GM18951 (cell line): ENCODE measurements around the gene ACVR2B.

Source experiments
- POLR2A ChIP-seq: IDR thresholded peaks from 4 replicates; pipeline ENCODE4 v1.6.1; 2011; ENCODE audit warnings: mild to moderate bottlenecking; ENCODE audit not compliant: insufficient read length, insufficient read depth; ENCODE audit errors: extremely low read depth
- in situ Hi-C: fragments of 300-500 bp; cut with MboI; formaldehyde crosslinking; loops from one replicate; pipeline ENCODE4 v1.12.0; 2022; ENCODE audit warnings: low sequenced_read_pairs, mixed read lengths, inconsistent platforms; ENCODE audit not compliant: unreplicated experiment

ACVR2B gene

DNA sequence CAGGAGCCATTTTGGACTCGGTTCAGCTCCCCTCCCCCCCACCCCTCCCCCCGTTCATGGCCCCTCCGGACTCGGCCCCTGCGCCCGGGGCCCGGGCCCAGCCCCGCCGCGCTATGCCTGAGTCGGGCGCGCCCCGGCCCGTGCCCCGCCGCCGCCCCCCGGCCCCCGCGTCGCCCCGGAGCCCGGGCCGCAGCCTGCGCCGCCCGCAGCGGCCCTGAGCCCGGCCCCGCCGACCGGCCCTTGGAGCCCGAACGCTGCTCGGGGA is 155 bp downstream of the ACVR2B start:
- no peak for TF ChIP-seq POLR2A
- in situ Hi-C loops = no loop called here

DNA sequence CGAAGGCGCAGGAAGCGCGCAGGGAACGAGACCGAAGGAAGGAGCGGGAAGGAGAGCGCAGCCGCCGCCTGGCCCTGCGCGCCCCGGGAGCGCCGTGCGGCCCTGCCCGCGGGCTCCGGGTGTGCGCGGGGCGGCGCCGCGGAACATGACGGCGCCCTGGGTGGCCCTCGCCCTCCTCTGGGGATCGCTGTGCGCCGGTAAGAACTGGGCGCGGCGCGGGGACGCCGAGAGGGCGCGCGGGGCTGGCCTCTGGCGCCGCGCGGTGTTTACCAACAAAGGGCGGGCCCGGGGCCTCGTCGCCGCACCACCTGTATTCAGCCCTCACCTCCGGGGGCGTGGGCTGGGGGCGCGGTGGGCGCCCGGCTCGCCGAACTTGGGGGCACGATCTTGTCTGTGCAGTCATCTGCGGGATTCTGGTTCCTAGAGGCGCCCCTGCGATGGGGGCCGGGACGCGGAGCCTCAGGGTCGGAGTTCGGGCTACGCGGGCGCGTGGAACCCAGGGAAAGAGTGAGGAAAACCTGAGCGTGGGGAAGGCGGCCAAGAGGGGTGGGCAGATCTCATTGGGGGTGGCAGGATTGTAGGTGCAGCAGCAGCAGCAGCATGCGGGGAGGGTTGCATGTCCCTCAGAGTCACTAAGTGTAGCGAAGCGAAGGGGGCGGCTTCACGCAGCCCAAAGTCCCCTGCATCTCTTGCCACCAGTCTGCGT is 641 bp downstream of the ACVR2B start:
- in situ Hi-C loops = no loop called here
- peak; percentile 32 for TF ChIP-seq POLR2A

DNA sequence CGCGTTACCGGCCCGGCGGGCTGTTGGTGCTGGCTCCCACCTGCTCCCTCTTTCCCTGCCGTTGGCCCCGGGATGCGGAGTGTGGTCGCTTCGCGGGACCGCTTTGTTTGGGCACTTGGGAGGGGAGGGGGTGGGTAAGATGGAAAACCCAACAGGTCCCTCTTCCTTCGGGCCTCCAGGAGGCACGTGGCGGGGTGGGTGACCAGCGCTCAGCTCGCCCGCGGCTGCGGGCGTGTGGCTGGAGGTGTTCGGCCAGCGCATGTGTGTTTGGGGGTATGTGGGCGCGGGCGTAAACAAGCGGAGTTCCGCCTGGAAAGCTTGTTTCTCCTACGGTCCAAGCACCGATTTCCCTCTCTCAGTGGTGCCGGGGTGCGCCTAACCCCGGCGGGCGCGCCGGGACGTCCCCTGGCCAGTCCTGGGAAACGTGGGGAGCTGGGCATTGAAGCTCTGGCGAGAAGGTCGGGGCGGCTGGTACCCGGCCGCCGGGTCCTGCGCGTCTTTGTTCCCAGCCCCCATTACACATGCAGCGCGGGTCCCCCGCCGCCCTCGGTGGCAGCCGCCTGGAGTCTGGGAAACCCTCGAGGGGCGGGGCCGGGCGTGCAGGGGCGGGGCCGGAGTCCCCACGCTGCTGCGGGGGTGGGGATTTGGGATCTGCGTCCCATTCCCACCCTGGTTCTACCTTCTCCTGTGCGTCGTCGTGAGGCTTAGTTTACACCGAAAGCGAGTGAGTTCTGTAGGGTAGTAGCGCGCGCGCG is 1.4 kb downstream of the ACVR2B start:
- no peak for TF ChIP-seq POLR2A
- in situ Hi-C loops = no loop called here

DNA sequence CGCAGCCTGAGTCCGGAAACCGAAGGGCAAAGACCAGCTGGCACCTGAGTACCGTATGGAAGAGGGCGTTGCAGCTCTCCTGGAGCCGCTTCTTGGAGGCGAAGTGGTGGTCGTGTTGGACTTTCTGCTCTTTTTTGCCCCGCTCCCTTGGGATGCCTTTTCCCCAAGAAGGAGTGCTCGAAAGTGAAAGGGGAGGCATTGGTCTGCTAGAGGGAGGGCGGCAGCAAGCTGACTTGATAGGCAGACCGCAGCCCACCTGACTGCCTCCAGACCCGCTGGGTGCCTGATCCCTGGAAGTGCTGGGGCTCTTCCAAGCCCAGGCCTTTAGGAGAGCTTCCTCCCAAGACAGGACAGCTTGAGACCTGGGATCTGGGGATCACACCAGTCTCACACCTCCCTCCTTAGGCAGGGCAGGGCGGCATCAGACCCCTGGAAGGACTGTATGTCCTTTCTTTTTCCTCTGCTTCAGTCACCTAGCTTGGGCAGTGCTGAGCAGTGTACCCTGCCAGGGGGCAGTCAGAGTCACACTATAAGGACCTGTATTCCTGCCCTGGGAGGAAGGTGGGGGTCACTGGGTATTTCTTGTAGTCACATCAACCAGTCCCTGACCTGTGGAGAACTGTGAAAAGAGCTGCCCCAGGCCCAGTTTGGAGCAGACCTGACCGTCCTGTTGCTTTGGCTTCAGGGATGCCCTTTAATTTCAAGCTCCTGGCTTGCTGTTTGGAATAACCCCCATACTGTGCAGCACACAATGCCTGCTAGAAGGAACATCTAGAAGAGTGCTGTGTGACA is 2.1 kb downstream of the ACVR2B start:
- in situ Hi-C loops = no loop called here

DNA sequence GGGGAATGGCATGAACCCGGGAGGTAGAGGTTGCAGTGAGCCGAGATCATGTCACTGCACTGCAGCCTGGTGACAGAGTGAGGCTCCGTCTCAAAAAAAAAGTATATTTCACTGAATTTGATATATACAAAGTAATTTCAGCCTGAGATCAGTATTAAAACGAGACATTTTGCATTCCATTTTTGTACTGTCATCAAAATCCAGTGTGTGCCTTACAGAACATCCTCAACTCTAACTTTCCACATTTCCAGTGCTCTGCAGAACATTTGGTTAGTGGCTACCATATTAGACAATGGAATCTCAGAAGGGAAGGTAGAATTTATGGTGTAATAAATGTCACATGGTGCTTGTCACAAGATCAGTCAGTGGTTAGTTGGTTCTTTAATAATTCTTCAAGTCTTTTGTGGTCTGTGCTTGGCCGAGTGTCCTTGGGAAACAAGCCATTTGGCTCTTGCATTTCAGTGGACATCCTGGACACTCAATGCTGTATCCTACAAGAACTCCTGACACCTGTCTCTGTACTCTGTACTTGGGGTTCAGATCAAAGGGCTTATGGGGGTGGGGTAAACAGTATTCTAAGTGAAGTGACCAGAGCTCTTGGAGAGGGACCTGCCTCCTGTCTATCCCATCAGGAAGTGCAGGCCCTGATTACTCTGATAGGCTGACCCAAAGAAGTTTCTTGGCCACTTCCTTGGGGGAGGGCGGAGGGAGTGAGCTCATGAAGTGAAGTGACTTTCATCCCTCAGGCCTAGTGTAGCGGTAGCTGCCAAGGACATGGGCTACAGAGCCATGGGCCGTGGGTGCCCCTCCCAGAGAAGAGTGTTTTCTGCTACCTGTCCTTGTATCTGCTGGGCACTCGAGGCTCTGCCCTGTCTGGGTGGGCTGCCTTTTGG is 3.7 kb downstream of the ACVR2B start:
- no peak for TF ChIP-seq POLR2A
- in situ Hi-C loops = no loop called here

More for the DNA sequence above, 2.1 kb downstream of the ACVR2B start:
- no peak for TF ChIP-seq POLR2A

DNA sequence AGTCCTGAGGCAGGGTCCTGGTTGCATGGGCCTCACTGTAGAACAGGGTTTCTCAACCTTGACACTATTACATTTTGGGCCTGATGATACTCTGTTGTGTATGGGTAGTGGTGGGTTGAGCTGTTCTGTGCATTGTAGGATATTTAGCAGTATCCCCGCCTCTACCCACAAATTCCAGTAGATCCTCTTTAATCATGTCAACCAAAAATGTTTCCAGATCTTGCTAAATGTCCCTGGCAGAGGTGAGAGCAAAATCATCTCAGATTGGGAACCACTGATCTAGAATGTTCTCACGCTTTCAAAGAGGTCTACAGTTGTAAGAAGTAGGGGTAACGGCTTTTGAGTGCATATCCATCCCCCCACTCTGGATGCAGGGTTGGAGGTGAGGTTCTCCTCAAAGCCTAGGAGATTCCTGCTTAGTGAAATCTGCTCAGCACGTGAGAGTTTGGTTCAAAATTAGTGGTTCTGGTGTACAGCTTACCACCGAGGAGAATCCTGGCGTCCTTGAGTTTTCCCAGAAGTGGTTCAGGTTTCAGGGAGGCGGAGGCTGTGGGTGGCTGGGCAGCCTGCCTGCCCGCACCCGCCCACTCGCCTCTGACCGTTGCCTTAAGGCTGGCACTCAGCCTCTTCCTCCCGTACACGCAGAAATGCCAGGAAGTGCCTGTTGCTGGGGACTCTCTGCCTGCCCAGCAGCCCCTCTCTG is 5.3 kb downstream of the ACVR2B start:
- in situ Hi-C loops = no loop called here
- no peak for TF ChIP-seq POLR2A

DNA sequence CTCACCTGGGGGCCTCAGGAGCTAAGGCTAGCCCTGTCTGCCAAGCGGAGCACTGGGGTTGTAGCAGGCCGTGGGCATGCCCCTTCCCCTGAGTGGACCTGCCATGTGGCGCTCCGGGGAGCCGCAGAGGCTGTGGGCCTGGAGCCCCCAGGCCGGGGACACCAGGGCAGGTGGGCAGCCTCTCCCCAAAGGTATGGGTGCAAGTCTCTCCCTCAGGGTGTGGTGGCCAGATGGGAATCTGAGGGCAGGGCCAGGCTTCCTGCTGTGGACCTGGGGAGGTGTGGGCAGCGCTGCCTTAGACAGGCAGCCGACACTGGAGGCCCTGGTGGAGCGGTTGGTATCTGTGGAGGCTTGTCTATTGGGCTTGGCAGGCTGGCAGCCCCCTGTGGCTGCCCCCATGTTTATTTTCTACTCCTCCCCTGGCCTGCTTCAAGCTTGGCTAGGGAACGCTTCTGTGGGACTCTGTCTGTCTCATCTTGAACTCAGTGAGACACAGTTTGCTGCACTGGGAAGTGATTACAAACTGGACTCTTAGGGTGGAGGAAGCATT is 5.9 kb downstream of the ACVR2B start:
- TF ChIP-seq POLR2A = no peak

DNA sequence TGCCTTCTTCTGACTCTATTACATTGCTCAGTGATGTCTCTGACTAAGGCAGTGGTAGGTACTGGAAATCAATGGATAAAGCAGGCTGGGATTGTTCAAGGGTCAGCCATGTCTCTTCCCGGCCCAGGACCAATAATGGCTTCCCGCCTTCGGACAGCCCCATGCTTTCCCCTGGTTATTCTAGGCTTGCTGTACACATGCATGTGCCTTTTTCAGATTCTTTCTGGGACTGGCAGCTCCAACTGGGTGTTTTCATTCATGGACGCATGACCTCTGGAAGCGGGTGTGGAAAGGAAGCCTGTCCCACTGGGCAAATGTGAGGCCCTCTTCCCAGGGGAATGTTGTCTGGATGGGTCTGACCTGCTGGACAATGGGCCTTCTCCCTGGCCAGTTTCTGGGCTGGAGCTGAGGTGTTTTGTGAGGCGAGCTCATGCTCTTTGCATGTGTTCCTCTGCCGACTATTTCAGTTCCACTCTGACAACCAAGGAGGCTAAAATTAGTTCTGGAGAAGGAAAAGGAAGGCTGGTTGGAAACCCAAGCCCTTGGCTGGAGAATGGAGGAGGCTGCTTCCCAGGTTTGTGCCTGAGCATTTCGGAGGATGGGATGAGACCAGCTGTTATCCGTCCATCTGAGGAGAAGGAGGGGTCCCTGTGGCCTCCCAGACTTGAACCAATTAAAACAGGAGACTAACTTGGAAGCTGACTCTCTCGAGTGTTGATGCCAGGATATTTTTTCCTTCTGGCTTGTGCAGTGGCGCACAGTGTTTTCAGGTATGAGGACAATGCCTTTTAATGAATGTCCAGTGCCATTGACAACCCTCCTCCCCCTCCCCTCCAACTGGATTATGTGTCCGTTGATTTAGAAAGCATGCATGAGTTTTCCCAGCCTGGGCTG is 6.9 kb downstream of the ACVR2B start:
- no peak for TF ChIP-seq POLR2A
- in situ Hi-C loops = loop anchor here (10.0 kb wide), 1 partner anchor 336 kb away; no protein-coding TSS in a partner anchor

More for the DNA sequence above, 5.9 kb downstream of the ACVR2B start:
- in situ Hi-C loops = loop anchor here (10.0 kb wide), 1 partner anchor 335 kb away; no protein-coding TSS in a partner anchor

DNA sequence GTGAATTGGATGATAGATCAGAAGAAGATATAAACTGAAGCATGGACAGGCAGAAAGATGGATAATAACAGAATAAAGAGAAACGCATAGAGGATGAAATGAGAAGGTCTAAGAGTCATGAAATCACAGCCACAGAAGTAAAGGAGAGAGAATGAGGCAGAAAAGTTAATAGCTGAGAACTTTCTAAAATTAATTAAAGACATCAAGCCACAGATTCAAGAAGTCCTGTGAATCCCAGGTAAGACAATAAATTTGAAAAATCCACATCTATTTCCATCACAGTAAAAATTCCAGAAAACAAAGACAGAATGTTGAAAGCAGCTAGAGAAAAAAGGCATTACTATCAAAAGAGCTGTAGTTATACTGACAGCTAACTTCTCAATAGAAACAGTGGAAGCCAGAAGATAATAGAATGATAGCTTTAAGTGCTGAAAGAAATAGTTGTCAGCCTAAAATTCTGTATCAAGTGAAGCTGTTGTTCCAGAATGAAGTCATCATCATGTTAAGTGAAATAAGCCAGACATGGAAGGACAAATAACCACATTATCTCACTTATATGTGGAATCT is 12.0 kb downstream of the ACVR2B start:
- in situ Hi-C loops = loop anchor here (10.0 kb wide), 1 partner anchor 341 kb away; no protein-coding TSS in a partner anchor
- no peak for TF ChIP-seq POLR2A

DNA sequence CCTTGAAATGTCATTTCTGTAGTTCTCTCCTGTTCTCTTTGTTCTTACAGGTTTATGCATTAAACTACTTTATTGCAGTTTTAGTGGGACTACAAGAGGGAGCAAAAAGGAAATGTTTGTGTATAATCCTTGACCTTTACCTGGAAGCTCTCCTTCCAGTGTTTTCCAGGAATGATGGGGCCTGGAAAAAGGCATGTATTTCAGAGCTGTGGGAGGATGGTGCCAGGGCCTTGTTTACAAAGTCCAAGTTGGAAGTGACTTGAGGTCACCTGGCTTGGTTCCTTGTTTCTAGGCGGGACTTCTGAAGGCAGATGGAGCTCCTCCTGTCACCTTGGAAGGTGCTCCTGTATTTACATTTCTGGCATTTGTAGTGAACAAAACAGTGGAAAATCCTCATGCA is 15.1 kb downstream of the ACVR2B start:
- in situ Hi-C loops = loop anchor here (10.0 kb wide), 1 partner anchor 344 kb away; no protein-coding TSS in a partner anchor
- TF ChIP-seq POLR2A = no peak

DNA sequence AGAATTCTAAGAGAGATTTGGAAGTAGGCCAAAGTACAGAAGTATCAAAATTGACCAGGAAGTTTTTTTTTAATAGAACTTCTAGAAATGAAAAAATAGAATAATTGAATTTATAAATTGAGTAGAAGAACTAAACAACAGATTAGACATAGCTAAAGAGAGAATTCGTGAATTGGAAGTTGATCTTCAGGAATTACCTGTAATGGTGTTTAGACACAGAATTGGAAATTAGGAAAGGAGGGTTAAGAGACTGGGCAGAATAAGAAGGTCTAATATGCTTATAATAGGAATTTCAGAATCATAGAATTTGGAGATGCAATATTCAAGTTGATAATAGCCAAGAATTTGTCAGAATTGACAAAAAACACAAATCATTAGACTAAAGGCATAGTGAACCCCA is 16.2 kb downstream of the ACVR2B start:
- TF ChIP-seq POLR2A = no peak
- in situ Hi-C loops = loop anchor here (10.0 kb wide), 1 partner anchor 345 kb away; no protein-coding TSS in a partner anchor
